HG03025 (cell line): Measurements from ENCODE around the gene SMIM11.

ENCODE experiments used
- ATAC-seq: cut with Tn5 transposase; IDR thresholded peaks from one replicate; pipeline ENCODE4 v1.9.1; 2021; ENCODE audit warnings: mild to moderate bottlenecking, moderate library complexity; ENCODE audit not compliant: unreplicated experiment, low FRiP score

The SMIM11 gene, protein sequence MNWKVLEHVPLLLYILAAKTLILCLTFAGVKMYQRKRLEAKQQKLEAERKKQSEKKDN

GRCh38 chr21:34374940-34375618 is at the start of gene SMIM11:
TSS of gene SMIM11 (plus strand) at chr21:34375507. CDS start at chr21:34379505, 3,998 bp downstream.
- ATAC-seq, result peak; percentile 85

GRCh38 chr21:34330055-34330454 is 45.3 kb upstream of the SMIM11 start:
- no peak for ATAC-seq

GRCh38 chr21:34331726-34332125 is 43.6 kb upstream of the SMIM11 start:
- no peak for ATAC-seq

GRCh38 chr21:34332347-34332746 is 43.0 kb upstream of the SMIM11 start:
- ATAC-seq, result no peak

GRCh38 chr21:34333121-34333739 is 42.1 kb upstream of the SMIM11 start:
- ATAC-seq, result no peak

GRCh38 chr21:34335316-34335715 is 40.0 kb upstream of the SMIM11 start:
- ATAC-seq, result no peak

DNA sequence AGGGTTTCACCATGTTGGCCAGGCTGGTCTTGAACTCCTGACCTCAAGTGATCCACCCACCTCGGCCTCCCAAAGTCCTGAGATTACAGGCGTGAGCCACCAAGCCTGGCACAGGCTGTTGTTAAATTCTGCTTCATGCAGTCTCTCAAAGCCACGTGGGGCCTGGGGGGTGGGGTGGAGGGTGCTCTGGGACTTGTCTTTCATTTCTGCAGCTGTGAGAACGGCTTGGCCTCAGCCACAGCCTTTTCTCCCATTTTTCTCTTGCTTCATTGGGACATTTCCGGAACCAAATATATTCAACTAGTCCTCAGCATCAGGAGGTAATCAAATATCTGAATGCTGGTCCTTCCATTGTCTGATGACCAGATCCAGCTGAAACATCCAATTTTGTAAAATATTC is 39.1 kb upstream of the SMIM11 start:
- ATAC-seq, result no peak

DNA sequence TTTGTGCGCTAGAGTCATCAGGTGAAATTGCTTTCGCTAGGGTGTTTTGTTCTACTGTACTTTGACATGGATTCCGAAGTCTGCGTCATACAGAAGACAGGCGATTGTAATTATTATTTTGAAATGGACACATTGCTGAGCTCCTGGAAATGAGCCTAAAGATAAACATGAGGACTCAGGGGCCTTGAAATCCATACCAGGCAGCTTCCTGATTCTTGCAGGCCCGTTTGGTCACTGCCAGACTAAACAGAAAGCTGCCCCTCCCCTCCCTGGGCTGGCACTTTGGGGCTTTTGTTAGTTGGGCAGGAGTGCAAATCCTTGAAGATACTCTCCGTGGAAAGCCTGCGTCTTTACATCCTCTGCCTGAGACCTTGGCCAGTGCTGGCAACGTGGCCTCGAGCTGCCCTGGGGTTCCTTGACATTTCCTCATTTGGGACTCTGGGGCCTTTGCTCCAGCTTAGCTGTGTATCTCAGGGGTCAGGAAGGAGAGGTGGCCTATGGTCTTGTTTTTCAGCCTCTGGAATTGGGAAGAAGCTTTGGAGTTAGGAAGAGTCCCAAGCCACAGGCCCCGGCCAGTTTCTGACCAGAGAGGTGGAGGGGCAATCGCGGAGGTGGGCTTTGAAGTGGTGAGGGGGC is 38.4 kb upstream of the SMIM11 start:
- no peak for ATAC-seq

GRCh38 chr21:34337741-34338140 is 37.6 kb upstream of the SMIM11 start:
- no peak for ATAC-seq

DNA sequence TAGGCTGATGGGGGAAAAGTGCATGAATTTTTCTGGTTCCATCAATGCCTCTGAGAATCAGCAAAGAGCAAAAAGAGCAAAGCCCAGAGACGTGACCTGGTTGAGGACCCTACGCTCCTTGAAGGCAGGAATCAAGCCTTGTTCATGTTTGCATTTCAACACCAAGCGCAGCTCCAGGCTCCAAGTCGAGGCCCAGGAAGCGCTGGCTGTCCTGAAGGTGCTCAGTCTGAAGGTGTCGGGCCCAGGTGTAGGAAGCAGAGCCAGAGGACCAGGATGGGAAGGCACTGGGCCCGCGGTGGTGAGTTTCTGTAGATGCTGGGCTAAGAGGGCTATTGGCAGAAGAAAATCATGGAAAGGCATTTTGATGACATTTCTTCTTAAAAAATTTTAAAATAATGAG is 37.1 kb upstream of the SMIM11 start:
- ATAC-seq, result no peak

GRCh38 chr21:34340061-34340460 is 35.2 kb upstream of the SMIM11 start:
- no peak for ATAC-seq

DNA sequence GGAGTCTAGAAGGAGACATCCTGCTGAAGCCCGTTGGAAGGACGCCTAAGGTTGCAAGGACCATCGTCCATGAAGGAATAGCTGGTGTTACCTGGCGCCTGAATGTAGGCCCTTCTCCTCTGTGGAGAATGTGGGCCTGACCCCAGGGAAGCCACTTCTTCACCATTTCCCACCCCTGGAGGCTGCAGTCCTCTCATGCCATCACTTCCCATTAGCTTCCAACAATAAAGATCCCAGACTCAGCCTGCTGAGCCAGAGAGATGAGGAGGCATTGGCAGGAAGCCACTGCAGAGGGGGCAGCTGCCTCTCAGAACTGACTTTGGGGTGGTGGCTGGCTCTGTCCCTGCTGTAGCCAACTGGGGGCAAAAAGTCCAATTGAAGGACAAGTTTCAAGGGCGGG is 32.8 kb upstream of the SMIM11 start:
- no peak for ATAC-seq

GRCh38 chr21:34343347-34343746 is 32.0 kb upstream of the SMIM11 start:
- no peak for ATAC-seq

GRCh38 chr21:34343838-34344381 is 31.4 kb upstream of the SMIM11 start:
- no peak for ATAC-seq

- no peak for ATAC-seq
Observed at GRCh38 chr21:34344584-34344983, 30.7 kb upstream of the SMIM11 start.

DNA sequence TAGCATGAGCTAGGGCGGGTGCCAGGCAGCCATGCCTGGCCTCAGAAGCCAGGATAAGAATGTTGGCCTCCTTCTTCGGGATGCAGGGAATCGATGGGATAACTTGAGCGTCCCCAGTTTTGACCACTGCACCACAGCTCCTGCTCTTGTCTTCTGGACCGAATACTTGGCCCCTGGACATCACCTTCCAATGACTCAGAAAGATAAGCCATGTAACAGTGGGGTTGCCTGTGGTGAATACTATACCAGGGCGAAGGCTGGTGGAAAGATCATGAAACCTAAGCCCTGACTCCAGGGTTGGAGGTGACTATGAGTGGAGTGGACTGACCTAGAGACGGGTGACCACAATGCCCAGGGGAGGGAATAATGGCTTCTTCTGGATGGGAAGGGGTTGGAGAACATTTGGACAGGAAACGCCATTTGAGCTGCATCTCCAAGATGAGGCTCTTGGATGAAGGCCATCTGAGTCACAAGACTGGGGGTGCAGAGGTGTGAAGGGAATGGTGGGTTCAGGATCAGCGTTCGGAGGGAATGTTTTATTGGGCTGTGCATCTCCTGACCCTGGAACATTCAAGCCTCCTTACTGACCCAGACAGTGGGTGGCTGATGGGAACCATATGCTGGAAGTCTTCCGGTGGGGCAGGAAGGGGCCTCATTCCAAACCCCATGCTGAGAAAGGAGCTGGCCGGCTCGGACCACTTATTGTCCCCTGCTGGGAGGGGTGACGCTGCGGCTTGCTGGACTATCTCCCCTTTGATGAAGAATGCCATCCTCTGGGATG is 30.0 kb upstream of the SMIM11 start:
- ATAC-seq, result no peak

DNA sequence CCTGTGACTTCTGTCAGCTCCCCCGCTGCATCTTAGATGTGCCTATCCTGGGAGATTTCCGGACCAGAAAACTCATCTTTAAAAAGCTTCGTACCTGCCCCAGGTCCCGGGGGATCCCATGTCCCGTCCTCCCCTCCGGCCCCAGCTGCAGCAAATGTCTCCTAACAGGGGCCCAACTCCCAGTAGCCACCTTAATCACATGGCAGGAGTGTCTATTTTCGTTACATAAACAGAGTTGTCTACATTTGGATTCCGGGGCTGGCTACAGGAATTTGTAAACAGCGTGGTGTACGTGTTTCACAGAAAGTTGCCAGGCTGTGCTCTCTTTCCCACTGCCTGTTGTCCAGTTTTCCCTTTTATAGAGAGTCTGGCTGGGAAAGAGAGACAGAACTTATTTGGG is 29.4 kb upstream of the SMIM11 start:
- ATAC-seq, result no peak

DNA sequence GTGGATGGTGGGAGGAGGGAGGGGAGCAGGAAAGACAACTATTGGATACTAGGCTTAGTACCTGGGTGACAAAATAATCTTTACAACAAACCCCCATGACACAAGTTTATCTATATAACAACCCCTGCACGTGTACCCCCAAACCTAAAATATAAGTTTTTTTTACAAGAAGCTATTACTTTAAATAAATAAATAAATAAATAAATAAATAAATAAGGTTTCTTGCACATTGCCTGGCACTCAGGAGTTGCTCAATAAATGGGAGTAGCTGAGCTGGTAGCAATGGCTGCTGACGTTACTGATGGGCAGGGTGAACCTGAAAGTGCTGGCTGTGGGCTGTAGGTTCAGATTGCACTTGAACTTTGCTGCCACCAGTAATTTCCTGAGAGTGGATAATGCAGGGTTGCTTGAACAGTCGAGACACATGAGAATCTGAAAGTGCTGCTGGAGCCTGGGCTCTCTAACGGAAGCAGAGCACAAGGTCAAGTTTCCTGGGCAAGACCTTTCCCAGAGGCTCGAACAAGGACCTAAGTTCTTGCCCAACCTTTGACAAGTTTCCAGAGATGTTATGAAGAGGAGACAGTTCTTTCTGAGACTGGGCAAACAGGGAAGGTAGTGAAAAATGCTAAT is 26.3 kb upstream of the SMIM11 start:
- no peak for ATAC-seq

DNA sequence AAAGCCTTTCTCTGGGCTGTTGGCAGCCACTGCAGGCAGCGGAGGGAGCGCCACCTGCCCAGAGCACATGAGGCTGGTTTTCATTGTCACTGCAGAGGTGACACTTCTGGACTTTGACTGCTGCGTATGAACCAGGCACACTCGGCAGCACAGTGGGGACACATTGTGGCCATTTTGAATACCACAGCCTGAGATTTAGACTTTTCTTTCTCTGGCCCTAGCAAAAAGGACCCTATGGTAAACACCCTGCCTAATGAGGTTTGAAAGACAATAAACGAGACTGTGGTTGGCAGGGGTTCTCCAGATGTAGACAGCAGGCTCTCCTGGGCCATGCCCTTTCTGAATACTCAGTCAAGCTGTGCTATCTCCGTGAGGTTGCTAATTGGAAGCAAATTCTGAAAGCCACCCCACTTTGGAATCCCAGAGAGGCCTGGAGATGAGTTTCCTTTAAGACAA is 23.5 kb upstream of the SMIM11 start:
- no peak for ATAC-seq

DNA sequence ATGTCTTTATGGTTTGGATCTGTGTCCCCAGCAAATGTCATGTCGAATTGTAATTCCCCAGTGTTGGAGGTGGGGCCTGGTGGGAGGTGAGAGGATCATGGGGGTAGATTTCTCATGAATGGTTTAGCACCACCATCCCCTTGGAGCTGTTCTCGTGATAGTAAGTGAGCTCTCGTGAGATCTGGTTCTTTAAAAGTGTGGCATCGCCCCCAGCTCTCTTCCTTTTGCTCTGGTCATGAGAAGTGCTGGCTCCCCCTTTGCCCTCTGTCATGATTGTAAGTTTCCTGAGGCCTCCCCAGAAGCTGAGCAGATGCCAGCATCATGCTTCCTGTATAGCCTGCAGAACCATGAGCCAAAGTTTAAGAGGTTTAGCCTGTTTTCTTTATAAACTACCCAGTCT is 22.8 kb upstream of the SMIM11 start:
- no peak for ATAC-seq
